ENCODE results near the gene LRRFIP1. TPM values are rescaled to one million over a fixed set of nuclear protein-coding genes. Genes with fewer than 3 reads are reported as not detected.

Gene LRRFIP1
- polyA plus RNA-seq, 2 of the 4 experiments (the other 2 are of a cell fraction), result 75.6 to 93.0 TPM

DNA sequence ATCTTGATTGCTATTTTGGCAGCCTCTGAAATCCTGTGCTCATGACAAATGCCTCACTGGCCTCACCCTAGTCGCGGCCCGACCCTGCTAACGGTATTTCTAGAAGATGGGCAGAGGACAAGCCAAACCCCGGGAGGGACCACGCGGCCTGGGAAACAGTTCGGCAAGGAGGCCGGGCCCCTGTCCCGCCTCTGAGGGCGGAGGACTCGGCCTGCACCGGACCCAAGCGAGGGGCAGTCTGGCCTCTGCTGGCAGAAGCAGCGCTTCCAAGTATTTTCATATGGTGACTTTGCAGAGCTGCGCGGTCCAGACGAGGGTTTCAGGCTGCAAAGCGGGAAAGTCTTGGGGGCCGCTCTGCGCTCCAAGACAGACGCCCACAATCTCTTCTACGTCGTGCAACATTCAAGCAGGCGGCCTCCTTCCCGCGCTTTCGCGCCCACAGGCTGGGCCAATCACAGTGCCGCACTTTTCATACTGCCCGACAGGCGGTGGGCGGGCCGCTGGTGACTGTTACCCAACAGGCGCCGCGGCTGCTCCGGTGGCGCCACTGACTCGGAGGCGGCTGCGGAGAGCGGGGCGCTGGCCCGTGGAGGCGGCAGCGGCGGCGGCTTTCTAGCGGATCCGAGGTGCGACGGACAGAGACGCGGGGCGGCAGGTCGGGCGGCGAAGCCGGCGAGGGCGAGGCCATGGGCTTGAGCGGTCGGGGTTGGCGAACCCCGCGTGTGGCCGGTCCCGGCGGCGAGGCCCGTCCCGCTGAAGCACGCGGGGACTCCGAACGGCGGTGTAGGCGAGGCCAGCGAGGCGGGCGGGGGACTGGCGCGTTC, 171.1 kb downstream of the LRRFIP1 start, which contains the start of gene RBM44:
RBM44 (plus strand) TSS at position 544 of the 824 bp plus-strand sequence. CDS start 14,831 bp downstream, outside the sequence.
- ChIA-PET POLR2A (no interaction called here), CTCF (no interaction called here)
- H3K4me2 ChIP-seq, result no peak within 1 kb of the TSS
- no peak within 1 kb of the TSS for H3K27ac ChIP-seq
- 96% methylated on average over 81 of the region's 84 CpGs for WGBS (ENCODE audit: missing lambda C conversion rate)
- no peaks in the 10 kb centered on the region for H3K4me1 ChIP-seq
- DNase-seq (ENCODE audit: low read depth in 1 of 2, low spot score in 1 of 2) (no peak), FAIRE-seq (no peak), ATAC-seq (no peak)
- H3K9me3 ChIP-seq, result no peaks in the 10 kb centered on the region
- no peak within 1 kb of the TSS for H3K4me3 ChIP-seq
- TF ChIP-seq, protein P1, sequence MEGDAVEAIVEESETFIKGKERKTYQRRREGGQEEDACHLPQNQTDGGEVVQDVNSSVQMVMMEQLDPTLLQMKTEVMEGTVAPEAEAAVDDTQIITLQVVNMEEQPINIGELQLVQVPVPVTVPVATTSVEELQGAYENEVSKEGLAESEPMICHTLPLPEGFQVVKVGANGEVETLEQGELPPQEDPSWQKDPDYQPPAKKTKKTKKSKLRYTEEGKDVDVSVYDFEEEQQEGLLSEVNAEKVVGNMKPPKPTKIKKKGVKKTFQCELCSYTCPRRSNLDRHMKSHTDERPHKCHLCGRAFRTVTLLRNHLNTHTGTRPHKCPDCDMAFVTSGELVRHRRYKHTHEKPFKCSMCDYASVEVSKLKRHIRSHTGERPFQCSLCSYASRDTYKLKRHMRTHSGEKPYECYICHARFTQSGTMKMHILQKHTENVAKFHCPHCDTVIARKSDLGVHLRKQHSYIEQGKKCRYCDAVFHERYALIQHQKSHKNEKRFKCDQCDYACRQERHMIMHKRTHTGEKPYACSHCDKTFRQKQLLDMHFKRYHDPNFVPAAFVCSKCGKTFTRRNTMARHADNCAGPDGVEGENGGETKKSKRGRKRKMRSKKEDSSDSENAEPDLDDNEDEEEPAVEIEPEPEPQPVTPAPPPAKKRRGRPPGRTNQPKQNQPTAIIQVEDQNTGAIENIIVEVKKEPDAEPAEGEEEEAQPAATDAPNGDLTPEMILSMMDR (IDR thresholded peaks at IDR 0.05), result no peak

DNA sequence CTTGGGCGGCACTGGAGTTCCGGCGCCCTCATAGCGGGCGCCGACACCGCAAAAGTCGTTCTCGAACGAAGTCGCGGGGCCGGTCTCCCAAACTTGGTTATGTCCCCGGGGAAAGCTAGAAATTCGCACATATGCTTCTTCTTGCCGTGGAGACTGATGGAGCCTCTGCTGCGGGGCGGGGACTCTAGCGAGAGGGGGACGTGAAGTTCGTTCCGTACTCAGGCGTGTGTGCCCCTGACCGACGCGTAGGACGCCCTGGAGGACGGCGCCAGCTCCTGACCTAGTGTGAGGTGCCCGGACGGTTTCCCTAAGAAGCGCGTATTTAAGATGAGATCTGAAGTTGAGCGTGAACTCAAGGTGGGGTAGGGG, 171.7 kb downstream of the LRRFIP1 start:
- H3K27ac ChIP-seq, result no peak overlapping the region
- H3K4me2 ChIP-seq, result no peak overlapping the region
- WGBS (ENCODE audit: missing lambda C conversion rate), result 96% methylated on average over 34 of the region's 34 CpGs
- FAIRE-seq (no peak), DNase-seq (ENCODE audit: low read depth in 1 of 2, low spot score in 1 of 2) (no peak), ATAC-seq (no peak)
- ChIA-PET POLR2A (no interaction called here), CTCF (no interaction called here)
- TF ChIP-seq ATOH8 (CRISPR knock-in tag; IDR thresholded peaks at IDR 0.05; ENCODE audit: low read depth) (no peak), EHF (CRISPR knock-in tag; IDR thresholded peaks at IDR 0.05) (no peak), CHD2 (IDR thresholded peaks at IDR 0.05; ENCODE audit: low read length, partially characterized antibody) (no peak), EP300 (IDR thresholded peaks at IDR 0.05) (no peak), HOXB13 (CRISPR knock-in tag; IDR thresholded peaks at IDR 0.05; ENCODE audit: low read depth) (no peak), SMC3 (IDR thresholded peaks at IDR 0.05) (no peak), CBX8 (IDR thresholded peaks at IDR 0.05) (no peak), MAFK (IDR thresholded peaks at IDR 0.05; ENCODE audit: partially characterized antibody) (no peak)
- TF ChIP-seq, protein P2, sequence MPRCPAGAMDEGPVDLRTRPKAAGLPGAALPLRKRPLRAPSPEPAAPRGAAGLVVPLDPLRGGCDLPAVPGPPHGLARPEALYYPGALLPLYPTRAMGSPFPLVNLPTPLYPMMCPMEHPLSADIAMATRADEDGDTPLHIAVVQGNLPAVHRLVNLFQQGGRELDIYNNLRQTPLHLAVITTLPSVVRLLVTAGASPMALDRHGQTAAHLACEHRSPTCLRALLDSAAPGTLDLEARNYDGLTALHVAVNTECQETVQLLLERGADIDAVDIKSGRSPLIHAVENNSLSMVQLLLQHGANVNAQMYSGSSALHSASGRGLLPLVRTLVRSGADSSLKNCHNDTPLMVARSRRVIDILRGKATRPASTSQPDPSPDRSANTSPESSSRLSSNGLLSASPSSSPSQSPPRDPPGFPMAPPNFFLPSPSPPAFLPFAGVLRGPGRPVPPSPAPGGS (IDR thresholded peaks at IDR 0.05), result no peak
- no peak overlapping the region for H3K4me3 ChIP-seq
- no peaks in the 10 kb centered on the region for H3K4me1 ChIP-seq
- no peaks in the 10 kb centered on the region for H3K9me3 ChIP-seq

GRCh38 chr2:237801466-237801865, 174.1 kb downstream of the LRRFIP1 start:
- DNase-seq (ENCODE audit: low read depth in 1 of 2, low spot score in 1 of 2), result no peak
- CTCF ChIA-PET, result interaction anchor here (1.3 kb wide), 1 partner anchor 57 kb away, joined by 3 read pairs; no protein-coding TSS in a partner anchor
- POLR2A ChIA-PET, result no interaction called here
- ATAC-seq, result no peak
- Histone ChIP-seq H3K9me3 (no peaks in the 10 kb centered on the region), H3K4me3 (no peak overlapping the region), H3K4me1 (no peaks in the 10 kb centered on the region), H3K4me2 (no peak overlapping the region), H3K27ac (no peak overlapping the region)
- TF ChIP-seq RARB (CRISPR knock-in tag; IDR thresholded peaks at IDR 0.05), result no peak
- TF ChIP-seq, protein P2 (IDR thresholded peaks at IDR 0.05), result no peak
- TF ChIP-seq ESRRA (IDR thresholded peaks at IDR 0.05; ENCODE audit: borderline replicate concordance, low read length), result no peak
- TF ChIP-seq ATOH8 (CRISPR knock-in tag; IDR thresholded peaks at IDR 0.05; ENCODE audit: low read depth), result no peak
- no peak for TF ChIP-seq ZFP36 (IDR thresholded peaks at IDR 0.05; ENCODE audit: borderline replicate concordance, partially characterized antibody)
- TF ChIP-seq, protein P1 (IDR thresholded peaks at IDR 0.05), result no peak
- TF ChIP-seq HOXB13 (CRISPR knock-in tag; IDR thresholded peaks at IDR 0.05; ENCODE audit: low read depth), result no peak
- no peak for TF ChIP-seq FOXS1 (CRISPR knock-in tag; IDR thresholded peaks at IDR 0.05)
- TF ChIP-seq PHF8 (IDR thresholded peaks at IDR 0.05; ENCODE audit: borderline replicate concordance, low read depth), result no peak
- no peak for TF ChIP-seq EHF (CRISPR knock-in tag; IDR thresholded peaks at IDR 0.05)
- no peak for TF ChIP-seq HOXB5 (CRISPR knock-in tag; IDR thresholded peaks at IDR 0.05)
- TF ChIP-seq GATA3 (IDR thresholded peaks at IDR 0.05; ENCODE audit: borderline replicate concordance), result no peak
- TF ChIP-seq MAZ (IDR thresholded peaks at IDR 0.05; ENCODE audit: borderline replicate concordance, low read depth, low read length), result no peak
- TF ChIP-seq CHD4 (IDR thresholded peaks at IDR 0.05; ENCODE audit: borderline replicate concordance), result no peak
- FAIRE-seq, result no peak
- 60% methylated on average over 2 of the region's 2 CpGs for WGBS (ENCODE audit: missing lambda C conversion rate)

Data from A549 (cell line).